Measurements from ENCODE around the gene ADAMTS18. TPM values are rescaled to one million over a fixed set of nuclear protein-coding genes. Genes with fewer than 3 reads are reported as not detected.

The ADAMTS18 gene
- total RNA-seq, 6 experiments from 2014 or later = not detected

DNA sequence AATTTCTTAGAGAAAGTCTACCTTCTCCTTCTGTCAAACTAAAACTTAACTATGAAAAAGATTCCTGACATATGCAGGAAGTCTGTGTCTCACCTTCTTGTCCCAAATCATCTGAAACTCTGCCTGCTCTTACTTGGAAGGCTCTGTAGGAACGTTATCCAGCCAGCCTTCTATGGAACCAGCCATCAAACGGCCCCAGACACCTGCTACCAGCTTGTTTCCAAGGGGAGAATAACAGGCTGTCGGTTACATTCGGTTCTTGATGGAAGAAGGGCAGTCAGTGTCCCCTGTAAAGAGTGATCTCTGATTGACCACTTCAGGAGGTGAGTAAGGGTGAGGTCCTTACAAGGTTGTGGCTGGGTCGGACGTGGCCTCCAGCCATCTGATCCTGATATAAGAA is 1.7 kb downstream of the ADAMTS18 start:
- WGBS (ENCODE audit: insufficient coverage, low coverage, low lambda C conversion rate, missing lambda C conversion rate) = 14% methylated on average over 6 of the region's 6 CpGs
- intact Hi-C loops (cut with DNase I) = no loop called here
- no peak for ATAC-seq
- Histone ChIP-seq H3K27ac (no peak overlapping the region), H3K27me3 (peaks cover 0 to 3% of the 10 kb centered on the region in 2 donors), H3K4me1 (no peaks in the 10 kb centered on the region), H3K36me3 (no peaks in the 10 kb centered on the region), H3K9me3 (no peaks in the 10 kb centered on the region), H3K4me3 (no peak overlapping the region)
- TF ChIP-seq POLR2A (IDR thresholded peaks at IDR 0.05) (no peak), CTCF (IDR thresholded peaks at IDR 0.05) (no peak)
- DNase-seq = no peak

- DNase-seq (no peak), ATAC-seq (no peak)
- no peak for TF ChIP-seq CTCF (IDR thresholded peaks at IDR 0.05)
- no peak for TF ChIP-seq POLR2A (IDR thresholded peaks at IDR 0.05)
- no peak overlapping the region for H3K27ac ChIP-seq
- no peaks in the 10 kb centered on the region for H3K4me1 ChIP-seq
- H3K27me3 ChIP-seq = peaks cover 0 to 3% of the 10 kb centered on the region in 2 donors
- H3K9me3 ChIP-seq = no peaks in the 10 kb centered on the region
- intact Hi-C loops (cut with DNase I) = no loop called here
- no peaks in the 10 kb centered on the region for H3K36me3 ChIP-seq
- H3K4me3 ChIP-seq = no peak overlapping the region
These were observed 2.6 kb downstream of the ADAMTS18 start for GRCh38 chr16:77432264-77432663.

DNA sequence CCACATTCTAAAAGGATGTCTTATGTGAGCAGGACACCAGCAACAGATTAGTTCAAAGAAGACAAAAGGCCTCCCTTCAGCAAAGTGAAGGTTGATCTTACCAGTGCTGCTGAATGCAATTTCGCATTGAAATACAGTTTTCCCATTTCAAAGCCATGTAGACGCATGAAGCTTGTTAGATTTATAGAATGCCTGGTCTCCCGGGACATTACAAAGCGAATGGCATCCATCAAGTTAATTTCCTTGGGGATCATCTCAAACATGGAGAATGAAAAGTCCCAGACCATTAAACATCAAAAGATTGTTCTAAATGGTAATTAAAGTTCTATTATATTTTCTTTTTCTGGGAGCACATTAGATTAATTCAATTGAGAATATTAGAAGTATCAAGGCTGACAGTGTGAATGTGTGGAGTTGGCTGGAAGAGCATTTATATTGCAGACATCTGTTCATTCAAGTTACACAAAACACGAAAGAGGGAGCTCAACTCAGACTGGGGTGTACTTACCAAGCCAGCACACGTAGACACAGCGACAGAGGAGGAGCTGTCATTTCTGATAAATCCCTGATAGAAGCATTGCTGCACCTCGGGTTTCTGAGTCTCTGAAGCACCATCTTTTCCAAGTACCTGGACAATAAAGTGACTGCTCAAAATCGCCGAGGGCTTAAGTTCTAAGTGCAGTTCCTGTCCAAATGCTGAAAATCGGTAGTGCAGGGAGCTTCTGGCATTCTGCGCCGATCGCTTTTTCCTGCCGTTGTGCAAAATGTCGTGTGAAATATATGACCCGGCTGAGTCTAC is 3.8 kb downstream of the ADAMTS18 start:
- WGBS (ENCODE audit: insufficient coverage, low coverage, low lambda C conversion rate, missing lambda C conversion rate) = 64% methylated on average over 15 of the region's 17 CpGs
- no peaks in the 10 kb centered on the region for H3K4me1 ChIP-seq
- DNase-seq (no peak), ATAC-seq (no peak)
- TF ChIP-seq CTCF (IDR thresholded peaks at IDR 0.05) = no peak
- TF ChIP-seq POLR2A (IDR thresholded peaks at IDR 0.05) = no peak
- H3K27ac ChIP-seq = no peak overlapping the region
- peaks cover 0 to 3% of the 10 kb centered on the region in 2 donors for H3K27me3 ChIP-seq
- intact Hi-C loops (cut with DNase I) = no loop called here
- H3K9me3 ChIP-seq = no peaks in the 10 kb centered on the region
- H3K4me3 ChIP-seq = no peak overlapping the region
- no peaks in the 10 kb centered on the region for H3K36me3 ChIP-seq

GRCh38 chr16:77430360-77430759 is 4.5 kb downstream of the ADAMTS18 start:
- TF ChIP-seq CTCF (IDR thresholded peaks at IDR 0.05) = no peak
- TF ChIP-seq POLR2A (IDR thresholded peaks at IDR 0.05) = no peak
- 75% methylated on average over 4 of the region's 4 CpGs for WGBS (ENCODE audit: insufficient coverage, low coverage, low lambda C conversion rate, missing lambda C conversion rate)
- ATAC-seq (no peak), DNase-seq (no peak)
- intact Hi-C loops (cut with DNase I) = no loop called here
- no peak overlapping the region for H3K4me3 ChIP-seq
- H3K4me1 ChIP-seq = no peaks in the 10 kb centered on the region
- H3K27ac ChIP-seq = no peak overlapping the region
- H3K27me3 ChIP-seq = peaks cover 0 to 3% of the 10 kb centered on the region in 2 donors
- H3K9me3 ChIP-seq = no peaks in the 10 kb centered on the region
- no peaks in the 10 kb centered on the region for H3K36me3 ChIP-seq
